ENCODE measurements around the gene URI1.

The URI1 gene

DNA sequence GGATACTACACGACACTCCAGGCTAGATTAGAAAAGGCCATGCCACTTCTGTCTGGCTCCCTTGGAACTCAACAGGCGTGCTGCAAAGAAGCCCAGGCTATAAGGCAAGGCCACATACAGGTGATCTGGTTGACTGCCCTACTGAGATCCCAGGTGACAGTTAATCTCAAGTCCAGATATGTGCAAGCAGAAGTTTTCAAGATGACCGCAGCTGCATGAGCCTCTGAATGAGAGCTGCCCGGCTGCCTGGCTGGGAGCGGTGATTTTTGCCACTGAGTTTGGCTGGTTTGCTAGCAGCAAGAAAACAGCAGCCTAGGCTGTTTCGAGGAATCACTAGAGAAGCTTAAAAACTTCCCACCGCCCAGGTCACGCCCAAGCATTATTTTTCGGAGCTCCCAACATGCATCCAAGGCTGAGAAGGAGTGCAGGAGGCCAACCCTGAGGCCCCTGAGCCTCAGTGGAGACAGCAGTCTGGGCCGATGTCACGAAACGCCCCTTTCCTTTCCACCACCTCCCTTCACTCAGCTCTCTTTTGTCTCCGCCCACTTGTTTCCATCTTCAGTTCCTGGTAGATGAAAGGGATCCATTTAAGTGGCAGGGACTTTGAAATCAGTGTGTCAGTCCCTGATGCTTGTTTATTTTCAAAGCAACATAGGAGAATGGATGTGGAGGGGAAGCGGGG lies 14.0 kb upstream of the URI1 start:
- no peak for TF ChIP-seq CTCF (conservative IDR thresholded peaks at IDR 0.05; ENCODE audit: low read depth, low read length)
- H3K4me3 ChIP-seq (ENCODE audit: low read length), result no peak overlapping the region
- no peak for DNase-seq (ENCODE audit: low read depth)

DNA sequence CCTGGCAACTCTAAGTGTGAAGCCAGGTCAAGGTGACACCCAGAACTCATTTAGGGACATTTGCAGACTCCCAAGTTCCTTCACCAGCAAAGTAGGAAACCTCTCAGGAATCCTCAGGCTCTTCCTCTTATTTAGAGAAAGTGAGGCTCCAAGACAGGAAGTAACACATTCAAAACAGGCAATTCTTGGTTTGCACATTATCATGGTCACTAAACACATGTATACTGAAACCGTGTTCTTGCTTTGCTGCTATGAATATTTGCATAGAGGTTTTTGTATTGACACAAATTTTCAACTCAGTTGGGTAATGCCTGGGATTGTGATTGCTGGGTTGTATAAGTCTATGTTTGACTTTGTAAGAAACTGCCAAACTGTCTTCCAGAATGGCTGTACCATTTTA lies 13.2 kb upstream of the URI1 start:
- TF ChIP-seq CTCF (conservative IDR thresholded peaks at IDR 0.05; ENCODE audit: low read depth, low read length), result no peak
- no peak overlapping the region for H3K4me3 ChIP-seq (ENCODE audit: low read length)
- no peak for DNase-seq (ENCODE audit: low read depth)

GRCh38 chr19:29934257-29934656 lies 7.8 kb upstream of the URI1 start:
- no peak for DNase-seq (ENCODE audit: low read depth)
- no peak overlapping the region for H3K4me3 ChIP-seq (ENCODE audit: low read length)
- TF ChIP-seq CTCF (conservative IDR thresholded peaks at IDR 0.05; ENCODE audit: low read depth, low read length), result no peak

DNA sequence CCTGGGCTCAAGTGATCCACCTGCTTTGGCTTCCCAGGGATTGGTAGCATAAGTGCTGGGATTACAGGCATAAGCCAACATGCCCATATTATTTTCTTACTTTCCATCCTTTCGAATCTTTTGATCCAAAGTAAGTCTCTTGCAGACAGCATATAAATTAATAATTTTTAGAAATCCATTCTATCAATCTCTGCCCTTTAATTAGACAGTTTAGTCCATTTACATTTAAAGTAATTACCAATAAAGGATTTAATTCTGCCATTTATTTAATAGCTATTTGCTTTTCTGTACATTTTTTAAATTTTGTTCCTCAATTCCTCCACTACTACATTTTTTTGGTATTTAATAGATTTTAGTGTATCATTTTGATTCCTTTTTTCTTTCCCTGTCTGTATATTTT lies 7.3 kb upstream of the URI1 start:
- H3K4me3 ChIP-seq (ENCODE audit: low read length), result no peak overlapping the region
- no peak for DNase-seq (ENCODE audit: low read depth)

GRCh38 chr19:29936409-29936808 lies 5.6 kb upstream of the URI1 start:
- H3K4me3 ChIP-seq (ENCODE audit: low read length), result no peak overlapping the region
- no peak for DNase-seq (ENCODE audit: low read depth)
- TF ChIP-seq CTCF (conservative IDR thresholded peaks at IDR 0.05; ENCODE audit: low read depth, low read length), result no peak

More for the DNA sequence above, 7.3 kb upstream of the URI1 start:
- no peak for TF ChIP-seq CTCF (conservative IDR thresholded peaks at IDR 0.05; ENCODE audit: low read depth, low read length)

- TF ChIP-seq CTCF (conservative IDR thresholded peaks at IDR 0.05; ENCODE audit: low read depth, low read length), result no peak
- DNase-seq (ENCODE audit: low read depth), result no peak
- H3K4me3 ChIP-seq (ENCODE audit: low read length), result no peak overlapping the region
Observed at GRCh38 chr19:29939628-29940027, 2.4 kb upstream of the URI1 start.

- no peak for TF ChIP-seq CTCF (conservative IDR thresholded peaks at IDR 0.05; ENCODE audit: low read depth, low read length)
- DNase-seq (ENCODE audit: low read depth), result no peak
- H3K4me3 ChIP-seq (ENCODE audit: low read length), result no peak overlapping the region
Observed at GRCh38 chr19:29940971-29941585, 961 bp upstream of the URI1 start.

Data from retinal pigment epithelial cell (primary cell).